Astrocyte (in vitro differentiated cells and primary cell): ENCODE data around the gene IP6K3. TPM values are rescaled to one million over a fixed set of nuclear protein-coding genes. Genes with fewer than 3 reads are reported as not detected.

Source experiments
- DNase-seq: peaks from one replicate; pipeline ENCODE4 v3.0.0-alpha.2; 2010; ENCODE audit warnings: low read depth
- FAIRE-seq: peaks from 2 replicates; lab custom pipeline; 2011; peaks lifted over from hg19 to GRCh38; lab: Jason Lieb, UNC
- H2AFZ ChIP-seq: 2 replicates; pipeline ENCODE4 v1.6.0; 2012; ENCODE audit warnings: low read depth, low read length, inconsistent platforms
- H3K27ac ChIP-seq: 2 replicates; pipeline ENCODE4 v1.5.1; 2011; ENCODE audit warnings: low read depth, low read length, inconsistent platforms
- H3K27me3 ChIP-seq: 2 replicates; pipeline ENCODE4 v1.6.0; 2011; ENCODE audit warnings: low read length, inconsistent platforms; ENCODE audit not compliant: insufficient read depth
- H3K36me3 ChIP-seq: 2 replicates; pipeline ENCODE4 v1.5.1; 2011; ENCODE audit warnings: low read length, inconsistent platforms; ENCODE audit not compliant: insufficient read depth
- H3K4me1 ChIP-seq: 2 replicates; pipeline ENCODE4 v1.5.1; 2011; ENCODE audit warnings: low read length, inconsistent platforms; ENCODE audit not compliant: insufficient read depth
- H3K4me2 ChIP-seq: 2 replicates; pipeline ENCODE4 v1.6.0; 2012; ENCODE audit warnings: low read length, inconsistent platforms
- H3K4me3 ChIP-seq: 2 replicates; pipeline ENCODE4 v1.5.1; 2011; ENCODE audit warnings: low read depth, mild to moderate bottlenecking, low read length, inconsistent platforms; ENCODE audit not compliant: insufficient read depth
- H3K79me2 ChIP-seq: 2 replicates; pipeline ENCODE4 v1.6.0; 2012; ENCODE audit warnings: mild to moderate bottlenecking, low read length, inconsistent platforms; ENCODE audit not compliant: insufficient read depth
- H3K9ac ChIP-seq: 2 replicates; pipeline ENCODE4 v1.6.0; 2012; ENCODE audit warnings: mild to moderate bottlenecking, low read length, inconsistent platforms
- H3K9me3 ChIP-seq: 2 replicates; pipeline ENCODE4 v1.5.1; 2012; ENCODE audit warnings: low read depth, mild to moderate bottlenecking, low read length, inconsistent platforms; ENCODE audit not compliant: insufficient read depth
- H4K20me1 ChIP-seq: 2 replicates; pipeline ENCODE4 v1.6.0; 2012; ENCODE audit warnings: low read length, inconsistent platforms; ENCODE audit not compliant: insufficient read depth
- H3K27ac Mint-ChIP-seq: one replicate; pipeline ENCODE4 v1.8.0; 2021; ENCODE audit warnings: mild to moderate bottlenecking, mixed read lengths; ENCODE audit not compliant: unreplicated experiment
- H3K27me3 Mint-ChIP-seq: one replicate; pipeline ENCODE4 v1.8.0; 2021; ENCODE audit warnings: low read depth, mixed read lengths; ENCODE audit not compliant: unreplicated experiment
- H3K36me3 Mint-ChIP-seq: one replicate; pipeline ENCODE4 v1.8.0; 2021; ENCODE audit warnings: low read depth, mixed read lengths; ENCODE audit not compliant: unreplicated experiment
- H3K4me1 Mint-ChIP-seq: one replicate; pipeline ENCODE4 v1.8.0; 2021; ENCODE audit warnings: low read depth, mixed read lengths; ENCODE audit not compliant: unreplicated experiment
- H3K4me3 Mint-ChIP-seq: one replicate; pipeline ENCODE4 v1.8.0; 2021; ENCODE audit warnings: mild to moderate bottlenecking, moderate library complexity, mixed read lengths; ENCODE audit not compliant: unreplicated experiment
- H3K9me3 Mint-ChIP-seq: one replicate; pipeline ENCODE4 v1.8.0; 2021; ENCODE audit warnings: mild to moderate bottlenecking, mixed read lengths; ENCODE audit not compliant: unreplicated experiment
- EZH2 ChIP-seq: IDR thresholded peaks from 2 replicates; pipeline ENCODE4 v1.6.1; 2012; ENCODE audit warnings: mild to moderate bottlenecking, low read length, inconsistent platforms; ENCODE audit not compliant: insufficient read depth
- total RNA-seq: library from RNA; stranded (reverse); gene quantifications from 2 replicates; pipeline ENCODE4 v1.2.1, GENCODE V29; 2021
- TF ChIP-seq, protein P1 (sequence below): IDR thresholded peaks from 2 replicates; pipeline ENCODE4 v1.5.1; 2011; ENCODE audit warnings: low read depth, mild to moderate bottlenecking, inconsistent platforms, low read length, moderate library complexity; ENCODE audit not compliant: insufficient read depth

The IP6K3 gene
- total RNA-seq, 1 donor from 2014 or later = 4.6 TPM

GRCh38 chr6:33675968-33676367 lies 70.7 kb downstream of the IP6K3 start:
- Histone ChIP-seq H2AFZ (no peak overlapping the region), H3K4me1 (peaks cover 28% of the 10 kb centered on the region), H3K4me2 (no peak overlapping the region), H3K27ac (no peak overlapping the region), H3K9ac (no peak overlapping the region), H3K36me3 (no peaks in the 10 kb centered on the region), H3K79me2 (no peaks in the 10 kb centered on the region), H3K27me3 (no peaks in the 10 kb centered on the region), H3K4me3 (no peak overlapping the region), H3K9me3 (no peaks in the 10 kb centered on the region), H4K20me1 (no peaks in the 10 kb centered on the region)
- peaks cover 15% of the 10 kb centered on the region for H3K4me1 Mint-ChIP-seq
- FAIRE-seq (no peak), DNase-seq (no peak)
- H3K36me3 Mint-ChIP-seq = peaks cover 29% of the 10 kb centered on the region
- H3K9me3 Mint-ChIP-seq = no peaks in the 10 kb centered on the region
- H3K4me3 Mint-ChIP-seq = no peak overlapping the region
- H3K27ac Mint-ChIP-seq = no peak overlapping the region
- TF ChIP-seq EZH2 = no peak
- TF ChIP-seq, protein P1, sequence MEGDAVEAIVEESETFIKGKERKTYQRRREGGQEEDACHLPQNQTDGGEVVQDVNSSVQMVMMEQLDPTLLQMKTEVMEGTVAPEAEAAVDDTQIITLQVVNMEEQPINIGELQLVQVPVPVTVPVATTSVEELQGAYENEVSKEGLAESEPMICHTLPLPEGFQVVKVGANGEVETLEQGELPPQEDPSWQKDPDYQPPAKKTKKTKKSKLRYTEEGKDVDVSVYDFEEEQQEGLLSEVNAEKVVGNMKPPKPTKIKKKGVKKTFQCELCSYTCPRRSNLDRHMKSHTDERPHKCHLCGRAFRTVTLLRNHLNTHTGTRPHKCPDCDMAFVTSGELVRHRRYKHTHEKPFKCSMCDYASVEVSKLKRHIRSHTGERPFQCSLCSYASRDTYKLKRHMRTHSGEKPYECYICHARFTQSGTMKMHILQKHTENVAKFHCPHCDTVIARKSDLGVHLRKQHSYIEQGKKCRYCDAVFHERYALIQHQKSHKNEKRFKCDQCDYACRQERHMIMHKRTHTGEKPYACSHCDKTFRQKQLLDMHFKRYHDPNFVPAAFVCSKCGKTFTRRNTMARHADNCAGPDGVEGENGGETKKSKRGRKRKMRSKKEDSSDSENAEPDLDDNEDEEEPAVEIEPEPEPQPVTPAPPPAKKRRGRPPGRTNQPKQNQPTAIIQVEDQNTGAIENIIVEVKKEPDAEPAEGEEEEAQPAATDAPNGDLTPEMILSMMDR = no peak
- H3K27me3 Mint-ChIP-seq = no peaks in the 10 kb centered on the region

GRCh38 chr6:33673851-33674250 lies 72.9 kb downstream of the IP6K3 start:
- peaks cover 15% of the 10 kb centered on the region for H3K4me1 Mint-ChIP-seq
- H2AFZ ChIP-seq = no peak overlapping the region

GRCh38 chr6:33672808-33673207 lies 73.9 kb downstream of the IP6K3 start:
- peak; percentile 83 for FAIRE-seq
- Histone ChIP-seq H3K27ac (no peak overlapping the region), H3K36me3 (no peaks in the 10 kb centered on the region), H3K4me2 (peak overlapping the region; percentile 41), H3K4me3 (no peak overlapping the region), H3K9me3 (no peaks in the 10 kb centered on the region), H3K79me2 (no peaks in the 10 kb centered on the region), H3K9ac (no peak overlapping the region), H4K20me1 (no peaks in the 10 kb centered on the region), H3K27me3 (no peaks in the 10 kb centered on the region), H3K4me1 (peaks cover 28% of the 10 kb centered on the region), H2AFZ (no peak overlapping the region)
- Mint-ChIP-seq H3K27me3 (no peaks in the 10 kb centered on the region), H3K27ac (peak overlapping the region; percentile 53), H3K9me3 (no peaks in the 10 kb centered on the region), H3K4me3 (no peak overlapping the region), H3K4me1 (peaks cover 15% of the 10 kb centered on the region), H3K36me3 (peaks cover 23% of the 10 kb centered on the region)
- DNase-seq = peak; percentile 90
- TF ChIP-seq EZH2 = no peak
- TF ChIP-seq, protein P1 = peak; percentile 32

More at GRCh38 chr6:33673851-33674250, 72.9 kb downstream of the IP6K3 start:
- no peak overlapping the region for H3K4me3 Mint-ChIP-seq
- Histone ChIP-seq H3K4me1 (peaks cover 28% of the 10 kb centered on the region), H3K27me3 (no peaks in the 10 kb centered on the region), H3K27ac (no peak overlapping the region), H3K4me3 (no peak overlapping the region), H3K4me2 (no peak overlapping the region), H4K20me1 (no peaks in the 10 kb centered on the region), H3K9me3 (no peaks in the 10 kb centered on the region), H3K9ac (no peak overlapping the region), H3K79me2 (no peaks in the 10 kb centered on the region), H3K36me3 (no peaks in the 10 kb centered on the region)
- no peak for TF ChIP-seq EZH2
- TF ChIP-seq, protein P1 = no peak
- no peaks in the 10 kb centered on the region for H3K27me3 Mint-ChIP-seq
- H3K36me3 Mint-ChIP-seq = peaks cover 23% of the 10 kb centered on the region
- H3K27ac Mint-ChIP-seq = no peak overlapping the region
- FAIRE-seq (no peak), DNase-seq (no peak)
- H3K9me3 Mint-ChIP-seq = no peaks in the 10 kb centered on the region
